Measurements from ENCODE around the gene FHAD1. TPM values are rescaled to one million over a fixed set of nuclear protein-coding genes. Genes with fewer than 3 reads are reported as not detected.

FHAD1 gene
- total RNA-seq, 1 donor from 2014 or later: not detected

- no peak for TF ChIP-seq CTCF (IDR thresholded peaks at IDR 0.05; ENCODE audit: insufficient read depth, low read length, severe bottlenecking)
- H3K36me3 ChIP-seq (ENCODE audit: control insufficient read depth, insufficient read depth, low read length): no peaks in the 10 kb centered on the region
- H3K4me3 ChIP-seq (ENCODE audit: low read depth, low read length): no peak overlapping the region
- FAIRE-seq: no peak
- no peak for DNase-seq (ENCODE audit: low read depth)
- no peaks in the 10 kb centered on the region for H3K27me3 ChIP-seq (ENCODE audit: control insufficient read depth, insufficient read depth, low read length)
Measured at GRCh38 chr1:15343099-15343498, 96.1 kb downstream of the FHAD1 start.

GRCh38 chr1:15343729-15344128, 96.7 kb downstream of the FHAD1 start:
- no peak for FAIRE-seq
- no peak for TF ChIP-seq CTCF (IDR thresholded peaks at IDR 0.05; ENCODE audit: insufficient read depth, low read length, severe bottlenecking)
- DNase-seq (ENCODE audit: low read depth): no peak
- H3K36me3 ChIP-seq (ENCODE audit: control insufficient read depth, insufficient read depth, low read length): no peaks in the 10 kb centered on the region
- H3K4me3 ChIP-seq (ENCODE audit: low read depth, low read length): no peak overlapping the region
- H3K27me3 ChIP-seq (ENCODE audit: control insufficient read depth, insufficient read depth, low read length): no peaks in the 10 kb centered on the region

GRCh38 chr1:15344380-15344779, 97.4 kb downstream of the FHAD1 start:
- Histone ChIP-seq H3K4me3 (ENCODE audit: low read depth, low read length) (no peak overlapping the region), H3K36me3 (ENCODE audit: control insufficient read depth, insufficient read depth, low read length) (no peaks in the 10 kb centered on the region), H3K27me3 (ENCODE audit: control insufficient read depth, insufficient read depth, low read length) (no peaks in the 10 kb centered on the region)
- no peak for TF ChIP-seq CTCF (IDR thresholded peaks at IDR 0.05; ENCODE audit: insufficient read depth, low read length, severe bottlenecking)
- DNase-seq (ENCODE audit: low read depth) (no peak), FAIRE-seq (no peak)

- no peak for TF ChIP-seq CTCF (IDR thresholded peaks at IDR 0.05; ENCODE audit: insufficient read depth, low read length, severe bottlenecking)
- FAIRE-seq (no peak), DNase-seq (ENCODE audit: low read depth) (no peak)
- H3K27me3 ChIP-seq (ENCODE audit: control insufficient read depth, insufficient read depth, low read length): no peaks in the 10 kb centered on the region
- no peaks in the 10 kb centered on the region for H3K36me3 ChIP-seq (ENCODE audit: control insufficient read depth, insufficient read depth, low read length)
- no peak overlapping the region for H3K4me3 ChIP-seq (ENCODE audit: low read depth, low read length)
Measured at GRCh38 chr1:15344800-15345704, 98.0 kb downstream of the FHAD1 start.

GRCh38 chr1:15345705-15346345, 98.8 kb downstream of the FHAD1 start:
- FAIRE-seq (no peak), DNase-seq (ENCODE audit: low read depth) (peak; percentile 69)
- Histone ChIP-seq H3K27me3 (ENCODE audit: control insufficient read depth, insufficient read depth, low read length) (no peaks in the 10 kb centered on the region), H3K4me3 (ENCODE audit: low read depth, low read length) (no peak overlapping the region), H3K36me3 (ENCODE audit: control insufficient read depth, insufficient read depth, low read length) (no peaks in the 10 kb centered on the region)
- TF ChIP-seq CTCF (IDR thresholded peaks at IDR 0.05; ENCODE audit: insufficient read depth, low read length, severe bottlenecking): no peak

Measured in bronchial epithelial cell (primary cell).